CD4-positive, alpha-beta T cell (primary cell): ENCODE measurements around the gene SUB1. TPM values are rescaled to one million over a fixed set of nuclear protein-coding genes. Genes with fewer than 3 reads are reported as not detected.
A peak's percentile ranks its signal among the peaks of the same experiment; 100 is the strongest.

Experiments used
- ATAC-seq: fragments of 200-7000 bp; cut with Tn5 transposase; one replicate; pipeline ENCODE4 v1.10.0; 2022; ENCODE audit warnings: mild to moderate bottlenecking; ENCODE audit not compliant: poor library complexity
- CTCF ChIA-PET: fragments of 350-600 bp; sonication (Branson Sonifier 250); formaldehyde crosslinking; loops from one replicate; lab custom pipeline; 2021; ENCODE audit warnings: antibody characterized with exemption, inconsistent platforms; lab: Charles Lee
- POLR2A ChIA-PET: fragments of 350-600 bp; sonication (Branson Sonifier 250); formaldehyde crosslinking; loops from one replicate; lab custom pipeline; 2021; ENCODE audit warnings: antibody characterized with exemption, inconsistent platforms; lab: Charles Lee
- DNase-seq, 14 experiments: peaks; one replicate each; pipeline ENCODE4 v3.0.0-alpha.2; 2013 to 2020; ENCODE audit warnings: mixed read lengths in 2 of 14
- H3K27ac ChIP-seq, 2 donors: one replicate each; pipeline versions ENCODE4 v1.5.1 to v1.7.0; 2013; ENCODE audit warnings: low read length in 2 of 2, low read depth in 1 of 2, mild to moderate bottlenecking in 1 of 2
- H3K27me3 ChIP-seq, 2 experiments: 1 replicate in 1 of 2; 2 replicates in 1 of 2; pipeline versions ENCODE4 v1.6.1 to v1.7.0; 2013; ENCODE audit warnings: low read length in 2 of 2, control low read depth in 1 of 2, mild to moderate bottlenecking in 1 of 2, moderate library complexity in 1 of 2; ENCODE audit not compliant: insufficient read depth in 2 of 2, control insufficient read depth in 1 of 2
- H3K36me3 ChIP-seq: one replicate; pipeline ENCODE4 v1.6.1; 2013; ENCODE audit warnings: low read length, control low read depth; ENCODE audit not compliant: insufficient read depth
- H3K4me1 ChIP-seq: one replicate; pipeline ENCODE4 v1.6.1; 2013; ENCODE audit warnings: low read length, control low read depth; ENCODE audit not compliant: insufficient read depth
- H3K4me3 ChIP-seq: one replicate; pipeline ENCODE4 v1.5.1; 2013; ENCODE audit warnings: mild to moderate bottlenecking, low read length, moderate library complexity
- H3K9me3 ChIP-seq, 2 experiments: 1 replicate in 1 of 2; 2 replicates in 1 of 2; pipeline versions ENCODE4 v1.6.1 to v1.7.0; 2013; ENCODE audit warnings: low read length in 2 of 2, mild to moderate bottlenecking in 2 of 2, control low read depth in 1 of 2, moderate library complexity in 1 of 2; ENCODE audit not compliant: control insufficient read depth in 1 of 2, insufficient read depth in 1 of 2
- H3K27ac Mint-ChIP-seq: one replicate; pipeline ENCODE4 v1.8.0; 2020; ENCODE audit warnings: mixed read lengths
- H3K27me3 Mint-ChIP-seq: one replicate; pipeline ENCODE4 v1.8.0; 2021; ENCODE audit warnings: mixed read lengths
- H3K36me3 Mint-ChIP-seq: one replicate; pipeline ENCODE4 v1.8.0; 2021; ENCODE audit warnings: low read depth, mixed read lengths
- H3K4me1 Mint-ChIP-seq: one replicate; pipeline ENCODE4 v1.8.0; 2021; ENCODE audit warnings: low read depth, mixed read lengths
- H3K4me3 Mint-ChIP-seq: one replicate; pipeline ENCODE4 v1.8.0; 2020; ENCODE audit warnings: mild to moderate bottlenecking, mixed read lengths
- H3K9me3 Mint-ChIP-seq: one replicate; pipeline ENCODE4 v1.8.0; 2020; ENCODE audit warnings: mixed read lengths
- CTCF ChIP-seq: fragments of 200-600 bp; IDR thresholded peaks from one replicate; pipeline ENCODE4 v1.8.0; 2022; ENCODE audit warnings: antibody characterized with exemption, mild to moderate bottlenecking
- intact Hi-C, 2 experiments: fragments of 100-400 bp; cut with DNase I in 1 of 2; cut with micrococcal nuclease in 1 of 2; formaldehyde crosslinking; loops; one replicate each; pipeline versions ENCODE4 v1.15.1 to v1.9.0; 2023 to 2025; cut with DNase I, micrococcal nuclease
- total RNA-seq, 174 experiments: library from RNA in 2 of 174; stranded (reverse) in 2 of 174; gene quantifications; one replicate each; pipeline ENCODE4 v1.2.3 and lab custom pipeline; 2021 to 2026

SUB1 gene
- total RNA-seq, 2 experiments from 2014 or later = 327 to 344 TPM

- no peak overlapping the region for H3K27ac Mint-ChIP-seq
Measured at GRCh38 chr5:32613050-32613672, 27.8 kb downstream of the SUB1 start.

GRCh38 chr5:32615236-32615635 lies 29.9 kb downstream of the SUB1 start:
- no peak overlapping the region for H3K27ac ChIP-seq
- Mint-ChIP-seq H3K9me3 (no peaks in the 10 kb centered on the region), H3K36me3 (no peaks in the 10 kb centered on the region), H3K27me3 (no peaks in the 10 kb centered on the region), H3K4me1 (peaks cover 5% of the 10 kb centered on the region), H3K4me3 (no peak overlapping the region), H3K27ac (no peak overlapping the region)
- no peak for ATAC-seq
- H3K4me3 ChIP-seq = no peak overlapping the region
- no peak for TF ChIP-seq CTCF
- ChIA-PET CTCF (no interaction called here), POLR2A (no interaction called here)
- no peaks in the 10 kb centered on the region for H3K27me3 ChIP-seq
- intact Hi-C loops = loop anchor here in 1 of 2 experiments (2.0 kb wide), 1 partner anchor 382 kb away; no protein-coding TSS in a partner anchor
- no peak for DNase-seq
- H3K36me3 ChIP-seq = no peaks in the 10 kb centered on the region
- no peaks in the 10 kb centered on the region for H3K4me1 ChIP-seq
- no peaks in the 10 kb centered on the region for H3K9me3 ChIP-seq

More at GRCh38 chr5:32613050-32613672, 27.8 kb downstream of the SUB1 start:
- Histone ChIP-seq H3K9me3 (no peaks in the 10 kb centered on the region), H3K4me1 (no peaks in the 10 kb centered on the region), H3K4me3 (no peak overlapping the region), H3K36me3 (no peaks in the 10 kb centered on the region), H3K27ac (no peak overlapping the region), H3K27me3 (no peaks in the 10 kb centered on the region)
- Mint-ChIP-seq H3K27me3 (no peaks in the 10 kb centered on the region), H3K36me3 (peaks cover 8% of the 10 kb centered on the region), H3K4me3 (no peak overlapping the region), H3K9me3 (no peaks in the 10 kb centered on the region), H3K4me1 (peaks cover 5% of the 10 kb centered on the region)
- ChIA-PET CTCF (interaction anchor here (0.8 to 1.1 kb wide), 3 partner anchors 23 to 381 kb away, joined by 3 to 7 read pairs (median 4); no protein-coding TSS in a partner anchor), POLR2A (interaction anchor here (0.6 kb wide), 1 partner anchor 205 kb away, joined by 3 read pairs; no protein-coding TSS in a partner anchor)
- intact Hi-C loops = loop anchor here (1.0 kb wide), 2 partner anchors 124 to 381 kb away; no protein-coding TSS in a partner anchor
- ATAC-seq = peak; percentile 91
- DNase-seq = peak; percentile 72 to 89 (median 81)
- TF ChIP-seq CTCF = peak; percentile 95

GRCh38 chr5:32618962-32619361 lies 33.6 kb downstream of the SUB1 start:
- H3K4me3 Mint-ChIP-seq = no peak overlapping the region
- H3K9me3 Mint-ChIP-seq = no peaks in the 10 kb centered on the region
- Histone ChIP-seq H3K9me3 (no peaks in the 10 kb centered on the region), H3K4me3 (no peak overlapping the region), H3K4me1 (no peaks in the 10 kb centered on the region), H3K27me3 (no peaks in the 10 kb centered on the region), H3K27ac (no peak overlapping the region), H3K36me3 (no peaks in the 10 kb centered on the region)
- no peak for TF ChIP-seq CTCF
- H3K4me1 Mint-ChIP-seq = no peaks in the 10 kb centered on the region
- ChIA-PET CTCF (no interaction called here), POLR2A (no interaction called here)
- intact Hi-C loops = no loop called here
- no peaks in the 10 kb centered on the region for H3K36me3 Mint-ChIP-seq
- DNase-seq (no peak), ATAC-seq (no peak)
- no peak overlapping the region for H3K27ac Mint-ChIP-seq
- no peaks in the 10 kb centered on the region for H3K27me3 Mint-ChIP-seq
